GM18870 (cell line): ENCODE data around the gene KRTAP4-2.
"Not testable (repeated sequence)": the region's sequence is repeated elsewhere in the genome, so short reads cannot be mapped to it uniquely, and the experiment has no call there.

Experiments
- ATAC-seq: cut with Tn5 transposase; IDR thresholded peaks from one replicate; pipeline ENCODE4 v1.9.1; 2021; ENCODE audit warnings: moderate library complexity; ENCODE audit not compliant: unreplicated experiment

Gene KRTAP4-2

DNA sequence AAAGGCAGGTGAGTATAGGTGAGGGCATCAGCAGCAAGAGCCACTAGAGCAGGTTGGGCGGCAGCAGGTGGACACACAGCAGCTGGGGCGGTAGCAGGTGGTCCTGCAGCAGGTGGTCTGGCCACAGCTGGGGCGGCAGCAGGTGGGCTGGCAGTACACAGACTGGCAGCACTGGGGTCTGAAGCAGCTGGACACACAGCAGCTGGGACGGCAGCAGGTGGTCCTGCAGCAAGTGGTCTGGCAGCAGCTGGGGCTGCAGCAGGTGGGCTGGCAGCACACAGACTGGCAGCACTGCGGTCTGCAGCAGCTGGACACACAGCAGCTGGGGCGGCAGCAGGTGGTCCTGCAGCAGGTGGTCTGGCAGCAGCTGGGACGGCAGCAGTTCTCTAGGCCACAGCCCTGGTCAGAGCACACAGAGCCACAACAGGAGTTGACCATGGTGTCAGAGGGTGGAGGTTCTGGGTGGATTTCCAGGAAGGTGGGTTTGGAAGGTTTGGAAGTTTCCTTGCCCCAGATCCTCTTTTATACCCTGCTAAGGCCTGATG lies at the start of gene KRTAP4-2:
KRTAP4-2 (minus strand) TSS at position 495 of the 545 bp plus-strand sequence; CDS start at position 438, 57 bp downstream.
- no peak for ATAC-seq

DNA sequence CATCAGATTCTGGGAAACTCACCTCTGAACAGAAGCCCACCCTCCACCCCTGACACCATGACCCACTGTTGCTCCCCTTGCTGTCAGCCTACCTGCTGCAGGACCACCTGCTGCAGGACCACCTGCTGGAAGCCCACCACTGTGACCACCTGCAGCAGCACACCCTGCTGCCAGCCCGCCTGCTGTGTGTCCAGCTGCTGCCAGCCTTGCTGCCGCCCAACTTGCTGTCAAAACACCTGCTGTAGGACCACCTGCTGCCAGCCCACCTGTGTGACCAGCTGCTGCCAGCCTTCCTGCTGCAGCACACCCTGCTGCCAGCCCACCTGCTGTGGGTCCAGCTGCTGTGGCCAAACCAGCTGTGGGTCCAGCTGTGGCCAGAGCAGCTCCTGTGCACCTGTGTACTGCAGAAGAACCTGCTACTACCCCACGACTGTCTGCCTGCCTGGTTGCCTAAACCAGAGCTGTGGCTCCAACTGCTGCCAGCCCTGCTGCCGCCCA lies 48.6 kb upstream of the KRTAP4-2 start, which contains the start of gene KRTAP9-2:
KRTAP9-2 (plus strand) TSS at position 51 of the 498 bp plus-strand sequence; CDS start at position 58, 7 bp downstream.
- not testable (repeated sequence) for ATAC-seq

DNA sequence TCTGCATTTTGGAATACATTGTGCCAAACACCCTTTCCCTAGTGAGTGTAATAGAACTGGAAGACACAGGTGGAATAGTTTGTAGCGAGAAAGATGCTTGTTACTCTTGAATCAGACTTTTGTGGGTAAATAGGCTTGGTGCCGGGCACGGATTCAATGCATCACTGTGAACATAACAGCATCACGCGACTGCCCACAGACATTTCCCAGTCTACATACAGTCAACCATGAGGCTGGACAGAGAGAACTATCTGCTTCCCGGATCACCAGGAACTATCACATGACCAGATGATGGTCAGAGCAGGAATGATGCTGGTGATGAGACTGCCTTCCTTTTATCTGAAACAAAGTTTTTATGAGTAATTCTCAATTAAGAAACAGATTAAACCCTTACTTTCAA lies 48.0 kb upstream of the KRTAP4-2 start:
- ATAC-seq: no peak

DNA sequence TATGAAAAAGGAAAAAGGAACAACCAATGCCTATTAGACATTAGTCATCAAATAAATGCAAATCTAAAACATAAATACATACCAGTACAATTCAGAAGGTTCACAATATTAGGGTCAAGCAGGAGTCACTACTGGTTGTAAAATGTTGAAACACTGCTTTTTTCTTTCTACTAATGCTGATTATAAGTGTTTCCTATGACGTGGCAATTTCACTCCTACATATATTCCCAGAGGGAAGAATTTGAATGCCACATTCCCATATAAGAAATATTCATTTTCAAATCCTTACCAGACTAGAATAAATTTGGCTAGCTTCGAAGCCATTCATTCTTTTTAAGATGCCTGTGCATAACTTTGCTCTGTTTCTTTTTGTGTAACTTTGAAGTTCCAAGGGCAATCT lies 45.8 kb upstream of the KRTAP4-2 start:
- no peak for ATAC-seq

DNA sequence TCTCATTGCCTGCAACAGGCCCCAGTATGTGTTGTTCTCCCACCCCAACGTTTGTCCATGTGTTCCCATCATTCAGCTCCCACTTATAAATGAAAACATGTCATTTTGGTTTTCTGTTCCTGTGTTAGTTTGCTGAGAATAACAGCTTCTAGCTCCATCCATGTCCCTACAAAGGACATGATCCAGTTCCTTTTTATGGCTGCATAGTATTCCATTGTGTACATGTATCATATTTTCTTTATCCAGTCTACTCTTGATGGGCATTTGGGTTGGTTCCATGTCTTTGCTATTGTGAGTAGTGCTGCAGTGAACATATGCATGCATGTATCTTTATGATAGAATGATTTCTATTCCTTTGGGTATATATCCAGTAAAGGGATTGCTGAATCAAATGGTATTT lies 37.7 kb upstream of the KRTAP4-2 start:
- no peak for ATAC-seq

DNA sequence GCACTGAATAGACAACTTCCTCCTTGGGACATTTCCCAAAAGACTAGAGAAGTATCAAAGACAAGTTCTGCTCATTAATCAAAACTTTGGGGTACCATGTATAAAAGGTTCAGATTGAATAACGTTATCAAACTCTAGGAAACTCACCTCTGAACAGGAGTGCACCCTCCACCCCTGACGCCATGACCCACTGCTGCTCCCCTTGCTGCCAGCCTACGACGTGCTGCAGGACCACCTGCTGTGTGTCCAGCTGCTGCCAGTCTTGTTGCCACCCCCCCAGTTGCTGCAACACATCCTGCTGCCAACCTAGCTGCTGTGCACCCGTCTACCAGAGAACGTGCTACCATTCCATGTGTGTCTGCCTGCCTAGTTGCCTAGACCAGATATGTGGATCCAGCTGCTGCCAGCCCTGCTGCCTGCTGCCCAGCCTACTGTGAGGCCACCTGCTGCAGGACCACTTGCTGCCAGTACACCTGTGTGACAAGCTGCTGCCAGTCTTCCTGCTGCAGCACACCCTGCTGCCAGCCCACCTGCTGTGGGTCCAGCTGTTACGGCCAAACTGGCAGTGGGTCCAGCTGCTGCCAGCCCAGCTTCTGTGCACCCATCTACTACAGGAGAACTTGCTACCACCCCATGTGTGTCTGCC lies 34.6 kb upstream of the KRTAP4-2 start:
- ATAC-seq: no peak

DNA sequence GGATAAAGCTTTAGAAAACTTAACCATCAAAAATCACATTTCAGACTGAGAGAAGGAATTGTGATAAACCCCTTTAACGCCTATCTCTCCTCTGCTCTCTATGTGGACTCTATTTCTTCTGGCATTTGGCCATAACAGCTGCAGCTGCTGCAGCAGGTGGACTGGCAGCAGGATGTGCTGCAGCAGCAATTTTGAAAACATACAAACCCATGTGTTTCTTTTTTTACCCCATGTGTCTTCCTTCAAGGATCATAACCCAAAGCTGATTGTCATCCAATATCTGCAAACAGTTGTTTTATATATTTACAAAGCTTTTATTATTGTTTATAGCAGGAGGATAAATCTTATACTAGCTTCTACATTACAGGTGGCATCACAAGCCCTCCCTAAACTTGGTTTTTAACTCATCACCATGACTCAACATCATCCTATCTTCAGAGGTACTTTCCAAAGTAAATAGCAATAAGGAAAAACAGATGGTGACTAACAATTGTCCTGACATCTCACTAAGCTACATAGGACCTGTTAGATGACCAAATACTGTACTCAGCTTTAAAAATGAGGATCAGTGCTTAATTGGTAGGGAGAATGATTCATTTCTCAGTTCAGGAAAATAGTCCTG lies 33.9 kb upstream of the KRTAP4-2 start:
- no peak for ATAC-seq

DNA sequence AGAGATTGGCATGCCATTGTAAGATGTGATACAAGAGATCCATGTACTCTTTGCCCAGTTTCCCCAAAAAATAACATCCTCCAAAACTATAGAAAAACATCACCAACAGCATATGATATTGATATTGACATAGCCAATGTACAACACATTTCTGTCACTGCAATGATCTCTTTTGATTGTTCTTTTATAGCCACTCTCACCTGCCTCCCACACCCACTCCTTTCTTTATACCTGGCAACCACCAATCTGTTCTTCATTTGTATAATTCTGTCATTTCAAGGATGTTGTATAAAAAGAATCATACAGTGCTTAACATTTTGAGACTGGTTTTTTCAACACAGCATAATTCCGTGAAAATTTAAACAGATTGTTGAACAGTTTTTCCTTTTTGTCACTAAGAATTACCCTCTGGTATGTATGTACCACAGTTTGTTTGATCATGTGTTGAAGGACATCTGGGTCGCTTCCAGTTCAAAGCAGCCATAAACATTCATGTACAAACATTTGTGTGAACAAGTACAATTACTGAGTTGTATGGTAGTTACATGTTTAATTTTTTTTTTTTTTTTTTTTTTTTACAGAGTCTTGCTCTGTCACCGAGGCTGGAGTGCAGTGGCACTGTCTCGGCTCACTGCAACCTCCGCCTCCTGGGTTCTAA lies 21.5 kb upstream of the KRTAP4-2 start:
- ATAC-seq: no peak

DNA sequence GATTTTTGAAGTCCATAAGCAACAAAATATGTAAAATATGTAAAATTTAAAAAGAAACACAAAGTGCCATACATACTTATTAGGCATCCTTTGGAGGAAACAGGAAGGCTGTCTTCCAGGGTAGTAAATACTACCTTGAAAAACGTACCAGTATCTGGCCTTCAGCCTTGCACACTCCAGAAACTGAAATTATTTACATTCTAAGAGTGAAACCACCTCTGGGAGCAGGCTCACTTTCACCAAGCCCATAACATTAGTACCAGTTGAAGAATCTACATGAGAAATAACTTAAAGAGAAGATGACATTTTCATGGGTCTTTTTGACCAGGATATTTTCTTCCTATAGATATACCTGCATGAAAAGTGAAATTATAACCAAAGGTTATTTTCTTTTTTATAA lies 18.0 kb upstream of the KRTAP4-2 start:
- no peak for ATAC-seq

DNA sequence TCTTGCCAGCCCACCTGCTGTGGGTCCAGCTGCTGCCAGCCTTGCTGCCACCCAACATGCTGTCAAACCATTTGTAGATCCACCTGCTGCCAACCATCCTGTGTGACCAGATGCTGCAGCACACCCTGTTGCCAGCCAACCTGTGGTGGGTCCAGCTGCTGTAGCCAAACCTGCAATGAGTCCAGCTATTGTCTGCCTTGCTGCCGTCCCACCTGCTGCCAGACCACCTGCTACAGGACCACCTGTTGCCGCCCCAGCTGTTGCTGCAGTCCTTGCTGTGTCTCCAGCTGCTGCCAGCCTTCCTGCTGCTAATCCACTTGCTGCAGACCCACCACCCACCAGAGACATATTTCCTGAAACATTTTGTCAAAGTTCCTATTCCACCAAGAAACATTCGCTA lies 12.3 kb upstream of the KRTAP4-2 start:
- no peak for ATAC-seq

DNA sequence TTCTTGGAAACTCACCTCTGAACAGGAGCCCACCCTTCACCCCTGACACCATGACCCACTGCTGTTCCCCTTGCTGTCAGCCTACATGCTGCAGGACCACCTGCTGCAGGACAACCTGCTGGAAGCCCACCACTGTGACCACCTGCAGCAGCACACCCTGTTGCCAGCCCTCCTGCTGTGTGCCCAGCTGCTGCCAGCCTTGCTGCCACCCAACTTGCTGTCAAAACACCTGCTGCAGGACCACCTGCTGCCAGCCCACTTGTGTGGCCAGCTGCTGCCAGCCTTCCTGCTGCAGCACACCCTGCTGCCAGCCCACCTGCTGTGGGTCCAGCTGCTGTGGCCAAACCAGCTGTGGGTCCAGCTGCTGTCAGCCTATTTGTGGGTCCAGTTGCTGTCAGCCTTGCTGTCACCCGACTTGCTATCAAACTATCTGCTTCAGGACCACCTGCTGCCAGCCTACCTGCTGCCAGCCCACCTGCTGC lies 11.9 kb upstream of the KRTAP4-2 start, which contains the start of gene KRTAP9-1:
KRTAP9-1 (plus strand) TSS at position 51 of the 482 bp plus-strand sequence; CDS start at position 51, 0 bp downstream.
- ATAC-seq: not testable (repeated sequence)

DNA sequence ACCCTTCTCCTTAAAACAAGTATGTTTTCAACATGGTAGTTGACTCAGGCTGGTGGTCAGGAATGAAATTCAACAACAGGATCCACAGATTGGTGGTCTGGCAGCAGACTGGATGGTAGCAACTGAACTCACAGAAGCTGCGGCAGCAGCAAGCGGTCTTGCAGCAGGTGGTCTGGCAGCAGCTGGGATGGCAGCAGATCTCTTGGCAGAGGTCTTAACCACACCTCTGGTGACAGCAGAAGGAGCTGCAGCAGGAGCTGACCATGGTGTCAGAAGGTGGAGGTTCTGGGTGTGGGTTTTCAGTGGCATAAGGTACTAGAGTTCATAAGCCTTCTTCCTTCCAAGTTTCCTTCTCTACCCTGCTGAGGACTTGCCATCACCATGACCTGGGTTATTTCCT lies 8.9 kb upstream of the KRTAP4-2 start:
- ATAC-seq: no peak

DNA sequence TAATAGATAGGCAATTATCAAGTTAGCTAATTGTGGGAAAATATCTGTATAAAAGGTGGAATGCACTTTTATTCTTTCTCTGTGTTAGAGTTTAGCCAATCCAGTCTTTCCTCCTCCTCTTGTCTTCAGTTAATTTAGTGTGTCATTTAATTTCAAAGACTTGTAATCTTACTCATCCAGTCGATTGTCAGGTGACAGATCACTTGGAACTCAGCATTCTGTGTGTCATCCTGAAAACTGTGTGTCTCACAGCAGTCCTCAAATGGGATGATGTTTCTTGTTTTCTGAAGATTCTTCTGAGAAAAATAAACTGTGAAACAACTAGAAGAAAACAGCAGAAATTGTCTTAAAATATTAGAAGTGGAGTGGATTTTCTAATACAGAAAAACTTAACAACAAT lies 7.0 kb upstream of the KRTAP4-2 start:
- ATAC-seq: no peak

DNA sequence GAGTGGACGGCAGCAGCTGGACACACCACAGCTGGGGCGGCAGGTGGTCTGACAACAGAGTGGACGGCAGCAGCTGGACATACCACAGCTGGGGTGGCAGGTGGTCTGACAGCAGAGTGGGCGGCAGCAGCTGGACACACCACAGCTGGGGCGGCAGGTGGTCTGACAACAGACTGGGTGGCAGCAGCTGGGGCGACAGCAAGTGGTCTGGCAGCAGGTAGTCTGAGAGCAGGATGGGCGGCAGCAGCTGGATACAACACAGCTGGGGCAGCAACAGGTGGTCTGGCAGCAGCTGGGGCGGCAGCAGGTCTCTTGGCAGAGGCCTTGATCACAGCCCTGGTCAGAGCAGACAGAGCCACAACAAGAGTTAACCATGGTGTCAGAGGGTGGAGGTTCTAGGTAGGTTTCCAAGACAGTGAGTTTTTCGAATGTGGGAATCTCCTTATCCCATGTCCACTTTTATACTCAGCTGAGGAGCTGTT lies 6.5 kb upstream of the KRTAP4-2 start, which contains the start of gene KRTAP4-1:
KRTAP4-1 (minus strand) TSS at position 432 of the 482 bp plus-strand sequence; CDS start at position 375, 57 bp downstream.
- no peak for ATAC-seq

DNA sequence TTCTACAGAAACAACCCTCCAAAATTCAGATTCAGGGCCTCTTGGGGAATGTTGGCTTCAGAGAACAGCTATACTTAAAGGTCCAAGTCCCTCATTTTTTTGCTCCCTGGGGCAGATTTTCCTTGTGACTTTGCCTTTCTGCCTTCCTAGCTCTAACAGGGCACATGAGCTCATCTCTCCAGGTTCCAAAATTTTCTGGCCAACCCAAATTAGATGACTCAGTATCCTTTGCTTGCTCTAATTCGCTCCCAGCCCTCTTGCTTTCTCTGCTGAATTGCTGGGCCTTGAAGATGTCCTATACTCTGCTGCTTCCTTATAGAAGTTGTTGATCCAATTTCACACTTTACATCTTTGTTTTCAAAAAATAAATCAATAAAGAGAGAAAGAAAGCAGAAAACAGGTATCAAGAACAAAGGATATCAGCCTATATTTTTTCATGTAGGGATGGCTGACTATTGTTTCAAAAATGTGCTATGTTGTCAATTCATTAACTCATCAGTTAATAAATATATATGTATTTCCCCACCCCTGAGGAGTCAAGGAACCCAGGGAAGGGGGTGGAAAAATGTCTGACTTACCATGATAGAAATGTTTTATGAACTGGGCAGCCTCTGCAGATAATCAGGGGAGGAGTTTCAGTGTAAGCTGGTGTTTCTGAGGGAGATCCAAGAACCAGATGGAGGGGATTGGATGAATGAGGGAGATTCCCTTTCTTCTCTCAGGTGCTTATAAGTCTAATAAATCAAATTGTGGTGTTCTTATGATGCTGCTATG lies 1.0 kb upstream of the KRTAP4-2 start:
- ATAC-seq: no peak

DNA sequence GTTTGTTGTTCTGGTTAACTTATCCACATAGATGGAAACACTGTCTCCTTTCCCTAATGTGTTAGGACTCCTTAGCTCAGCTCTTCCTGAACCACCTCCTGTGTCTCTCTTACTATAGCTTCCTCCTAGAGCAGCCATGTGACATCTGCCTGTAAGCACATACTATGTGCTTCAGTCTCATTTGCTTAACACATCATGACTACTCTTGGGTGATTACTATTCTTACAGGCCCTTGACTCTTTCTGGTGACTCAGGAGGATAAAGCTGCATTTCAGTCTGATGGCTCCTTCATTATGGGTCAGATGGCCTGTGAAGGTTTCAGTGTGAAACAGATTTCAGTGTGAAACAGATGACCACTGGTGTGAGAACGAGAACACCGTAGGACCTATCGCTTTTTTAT lies 320 bp upstream of the KRTAP4-2 start:
- no peak for ATAC-seq

DNA sequence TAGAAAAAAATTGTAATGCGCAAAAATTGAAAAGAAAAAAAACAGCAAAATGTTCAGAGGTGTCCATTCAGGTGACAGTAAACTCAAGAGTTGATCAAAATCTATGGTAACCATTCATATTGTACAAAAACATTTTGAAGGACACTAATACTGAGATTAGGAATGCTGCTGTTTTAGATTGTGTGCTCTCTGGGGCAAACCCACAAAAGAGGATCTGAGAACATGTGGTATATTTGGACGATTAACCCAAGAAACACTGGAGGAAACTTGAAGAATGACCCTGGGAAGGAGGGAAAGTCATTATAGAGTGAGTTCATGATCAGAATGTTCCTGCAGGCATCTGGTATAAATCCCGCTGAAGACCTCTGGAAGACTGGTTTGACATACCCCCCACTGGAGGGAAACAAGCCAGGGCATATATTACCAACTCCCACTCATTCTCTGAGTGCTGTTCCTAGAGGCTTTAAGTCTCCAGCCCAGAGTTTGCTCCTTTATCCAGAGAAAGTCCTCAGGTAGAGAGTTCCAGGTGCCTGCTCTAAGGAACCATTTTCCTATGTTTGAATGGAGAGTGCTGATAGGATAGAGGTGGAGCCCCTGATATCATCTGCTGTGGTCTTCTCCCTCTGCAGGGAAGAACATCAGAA lies 1.2 kb downstream of the KRTAP4-2 start:
- no peak for ATAC-seq

DNA sequence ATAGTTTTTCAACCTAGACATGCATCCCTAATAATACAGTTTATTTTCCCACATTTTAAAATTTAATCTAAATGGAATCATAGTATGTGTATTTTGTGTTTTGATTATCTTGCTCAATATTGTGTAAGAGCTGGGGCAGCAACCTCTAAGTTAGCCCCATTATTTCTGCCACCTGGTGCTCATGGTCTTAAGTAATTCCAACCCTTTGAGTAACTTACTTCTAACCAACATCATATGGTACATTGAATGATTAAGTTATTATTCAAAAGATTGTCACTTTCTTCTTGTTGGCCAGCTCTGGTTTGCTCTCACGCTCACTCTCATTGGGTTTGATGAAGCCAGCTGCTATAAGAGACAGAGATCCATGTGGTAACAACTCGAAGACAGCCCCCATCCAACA lies 6.1 kb downstream of the KRTAP4-2 start:
- no peak for ATAC-seq

DNA sequence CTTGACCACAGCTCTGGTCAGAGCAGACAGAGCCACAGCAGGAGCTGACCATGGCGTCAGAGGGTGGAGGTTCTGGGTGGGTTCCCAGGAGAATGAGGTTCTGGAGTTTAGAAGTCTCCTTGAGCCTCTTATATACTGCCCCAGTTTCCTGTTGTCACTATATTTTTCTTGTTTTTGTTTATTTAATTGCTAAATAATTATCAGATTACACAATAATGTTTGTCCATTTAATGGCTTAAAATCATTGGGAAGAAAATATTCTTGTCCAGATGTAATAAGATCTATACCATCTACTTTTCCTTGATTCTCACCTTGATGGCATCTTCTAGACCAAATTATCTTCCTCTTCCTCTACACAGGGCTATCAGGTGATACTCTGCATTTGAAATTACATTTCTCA lies 9.9 kb downstream of the KRTAP4-2 start, which contains the start of gene KRTAP4-3:
KRTAP4-3 (minus strand) TSS at position 101 of the 400 bp plus-strand sequence; CDS start at position 52, 49 bp downstream.
- ATAC-seq: no peak

DNA sequence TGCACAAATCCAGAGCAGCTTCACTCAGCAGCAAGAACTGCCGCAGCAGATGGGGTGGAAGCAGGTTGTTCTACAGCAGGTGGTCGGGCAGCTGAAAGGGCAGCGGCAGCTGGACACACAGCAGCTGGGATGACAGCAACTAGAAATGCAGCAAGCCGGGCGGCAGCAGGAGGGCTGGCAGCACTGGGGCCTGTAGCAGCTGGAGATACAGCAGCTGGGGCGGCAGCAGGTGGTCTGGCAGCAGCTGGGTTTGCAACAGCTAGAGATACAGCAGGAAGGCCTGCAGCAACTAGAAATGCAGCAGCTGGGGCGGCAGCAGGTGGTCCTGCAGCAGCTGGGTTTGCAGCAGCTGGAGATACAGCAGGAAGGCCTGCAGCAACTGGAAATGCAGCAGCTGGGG lies 10.5 kb downstream of the KRTAP4-2 start:
- no peak for ATAC-seq
